Ammon's horn (tissue), 1 donor: Measurements from ENCODE around the gene GYPC.
"Not testable (repeated sequence)": the region's sequence is repeated elsewhere in the genome, so short reads cannot be mapped to it uniquely, and the experiment has no call there.

ENCODE experiments used
- DNase-seq: peaks from one replicate; pipeline ENCODE4 v3.0.0-alpha.2; 2016; ENCODE audit warnings: low spot score

The GYPC gene

DNA sequence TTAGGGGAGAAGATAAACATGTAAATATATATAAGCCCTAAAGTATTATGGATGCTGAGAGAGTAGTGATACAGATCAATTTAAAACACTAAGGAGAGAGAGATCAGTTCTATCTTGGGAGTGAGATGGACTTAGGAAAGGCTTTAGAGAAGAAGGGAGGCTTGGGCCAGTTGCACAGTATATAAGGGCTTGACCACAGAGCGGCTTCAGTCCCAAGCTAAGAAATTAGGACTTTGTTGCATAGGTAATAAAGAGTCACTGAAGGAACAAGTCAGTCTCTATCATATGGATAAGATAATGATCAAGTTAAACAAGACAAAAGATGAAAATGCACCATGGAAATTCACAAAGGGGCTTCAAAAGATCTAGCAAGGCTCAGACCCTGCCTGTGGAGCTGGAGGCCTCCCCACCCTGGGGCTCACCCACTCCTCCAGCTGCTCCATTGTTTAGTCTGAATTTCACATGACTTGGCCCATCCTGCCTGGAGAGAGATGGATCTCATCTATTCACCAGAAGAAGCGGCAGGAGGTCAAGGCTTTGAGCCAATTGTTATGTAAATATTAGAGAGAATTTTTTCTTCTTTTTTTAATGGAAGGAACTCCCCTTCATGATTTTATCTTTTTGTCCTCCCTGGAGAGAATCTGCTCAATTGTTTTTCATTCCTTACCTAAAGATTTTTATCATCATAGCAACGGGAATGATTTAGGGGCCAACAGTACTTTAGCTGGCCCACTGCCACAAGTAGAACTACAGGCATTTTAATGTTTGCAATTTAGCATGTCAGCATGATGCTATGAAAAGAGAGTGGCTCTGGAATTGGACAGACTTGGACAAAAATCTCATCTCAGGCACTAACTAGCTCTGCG is 44.0 kb downstream of the GYPC start:
- DNase-seq = no peak

DNA sequence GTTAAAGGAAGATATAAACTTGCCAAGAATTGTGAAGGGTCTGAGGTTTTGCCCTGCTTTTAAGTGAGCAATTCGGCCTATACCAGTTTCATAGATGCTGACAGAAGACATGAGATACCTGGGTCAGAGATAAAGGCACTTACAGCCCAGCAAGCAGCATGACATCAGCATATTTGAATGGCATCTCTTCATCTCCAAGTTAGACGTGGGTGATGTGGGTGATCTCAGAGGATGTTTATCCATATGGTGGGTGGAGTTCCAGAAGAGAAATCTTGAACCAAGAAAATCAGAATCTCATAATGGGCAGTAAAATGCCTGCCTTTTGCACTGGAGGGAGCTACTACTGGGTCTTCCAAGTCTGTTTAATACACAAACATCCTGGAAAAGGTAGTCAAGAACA is 44.7 kb downstream of the GYPC start:
- DNase-seq = no peak

DNA sequence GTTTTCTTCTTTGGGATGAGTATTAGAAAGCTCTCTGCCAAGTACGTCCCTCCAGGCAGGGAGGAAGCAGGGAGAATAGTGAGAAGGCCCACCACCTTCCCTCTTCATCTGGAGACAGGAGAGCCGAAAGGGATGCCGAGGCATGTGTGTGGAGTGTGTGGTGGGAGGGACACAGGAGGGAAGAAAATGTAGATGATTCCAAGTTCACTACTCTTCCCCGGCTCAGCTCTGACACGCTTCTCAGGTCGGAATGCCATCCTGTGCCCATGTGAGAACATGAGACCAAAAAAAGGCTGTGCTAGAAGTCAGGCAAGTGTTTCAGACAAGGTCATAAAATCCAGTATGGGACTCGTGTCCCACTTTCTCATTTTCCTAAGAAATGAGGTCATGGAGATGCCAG is 47.4 kb downstream of the GYPC start:
- no peak for DNase-seq

- DNase-seq = no peak
These were observed 48.6 kb downstream of the GYPC start for GRCh38 chr2:126704434-126705160.

- DNase-seq = no peak
These were observed 51.2 kb downstream of the GYPC start for GRCh38 chr2:126707191-126707590.

- no peak for DNase-seq
These were observed 52.0 kb downstream of the GYPC start for GRCh38 chr2:126707941-126708340.

GRCh38 chr2:126714191-126714965 is 58.4 kb downstream of the GYPC start:
- peak; percentile 51 for DNase-seq

DNA sequence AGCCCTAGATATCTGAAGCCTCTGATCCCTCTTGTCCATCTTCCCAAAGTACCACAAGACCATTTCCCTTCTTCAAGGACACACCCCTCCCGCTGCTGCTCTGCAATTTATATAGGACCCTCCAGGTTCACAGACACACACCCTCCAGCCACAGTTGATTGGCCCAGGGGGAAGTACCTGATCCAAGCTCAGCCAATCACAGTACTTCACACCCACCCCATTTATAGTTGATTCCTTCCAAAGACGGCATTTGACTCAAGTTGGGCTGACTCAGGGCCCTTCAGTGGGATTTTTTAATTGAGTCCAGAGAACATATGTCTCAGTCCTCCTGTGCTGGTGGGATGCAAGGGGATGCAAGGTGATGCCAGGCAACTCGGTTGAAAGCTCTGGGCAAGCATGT is 59.2 kb downstream of the GYPC start:
- DNase-seq = no peak

GRCh38 chr2:126715576-126716406 is 59.8 kb downstream of the GYPC start:
- DNase-seq = no peak

GRCh38 chr2:126717277-126717676 is 61.3 kb downstream of the GYPC start:
- DNase-seq = not testable (repeated sequence)

DNA sequence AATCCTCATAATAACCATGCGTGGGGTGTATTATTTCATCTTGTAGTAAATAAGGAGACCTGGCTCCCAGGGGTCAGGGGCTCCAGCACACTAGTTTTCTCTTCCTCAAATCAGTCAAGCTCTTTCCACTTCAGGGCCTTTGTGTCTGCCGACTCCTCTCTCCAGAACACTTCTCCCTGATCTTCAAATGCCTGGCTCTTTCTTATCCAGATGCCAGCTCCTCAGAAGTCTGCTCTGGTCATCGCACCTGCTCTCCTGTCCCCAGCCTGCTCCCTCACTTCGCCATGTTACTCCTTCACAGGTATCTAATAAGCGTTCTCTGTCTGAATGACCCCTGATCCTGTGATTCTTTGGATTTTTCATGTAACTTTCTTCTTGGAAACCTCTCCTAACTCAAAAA is 62.0 kb downstream of the GYPC start:
- DNase-seq = no peak

DNA sequence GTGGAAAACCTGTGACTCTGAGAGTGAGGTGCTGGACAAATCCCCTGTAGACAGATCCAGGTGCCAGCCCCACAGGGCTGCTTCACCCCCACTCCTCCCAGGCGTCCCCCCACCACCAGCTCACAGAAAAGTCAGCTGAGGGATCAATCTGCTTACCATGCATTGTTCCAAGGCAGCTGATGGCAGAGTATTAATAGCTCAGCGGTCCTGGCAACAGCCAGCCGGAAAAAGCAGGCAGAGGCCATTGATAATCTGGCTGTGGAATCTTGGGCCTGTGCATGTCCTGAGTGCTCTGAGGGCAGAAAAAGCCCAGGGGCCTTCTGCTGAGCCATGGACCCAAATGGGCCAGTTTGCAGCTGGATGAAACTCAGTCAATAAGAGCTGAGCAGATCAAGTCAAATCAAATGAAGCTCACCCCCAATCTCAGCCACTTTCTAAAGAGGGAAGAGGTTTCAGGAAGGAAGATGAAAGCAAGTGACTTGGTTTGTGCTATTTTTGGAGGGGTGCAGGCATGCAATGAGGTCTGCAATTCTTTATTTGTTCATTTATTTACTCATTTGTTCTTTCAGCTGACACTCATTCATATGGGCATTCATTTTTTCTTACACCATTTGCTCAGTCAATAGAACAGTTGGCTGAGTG is 63.4 kb downstream of the GYPC start:
- peak; percentile 47 for DNase-seq

- no peak for DNase-seq
These were observed 63.9 kb downstream of the GYPC start for GRCh38 chr2:126719833-126720351.

GRCh38 chr2:126720638-126721037 is 64.7 kb downstream of the GYPC start:
- no peak for DNase-seq

GRCh38 chr2:126722081-126722480 is 66.1 kb downstream of the GYPC start:
- no peak for DNase-seq

- DNase-seq = no peak
These were observed 66.6 kb downstream of the GYPC start for GRCh38 chr2:126722546-126722945.

- no peak for DNase-seq
These were observed 67.4 kb downstream of the GYPC start for GRCh38 chr2:126723281-126723815.

- no peak for DNase-seq
These were observed 69.6 kb downstream of the GYPC start for GRCh38 chr2:126725580-126725979.

DNA sequence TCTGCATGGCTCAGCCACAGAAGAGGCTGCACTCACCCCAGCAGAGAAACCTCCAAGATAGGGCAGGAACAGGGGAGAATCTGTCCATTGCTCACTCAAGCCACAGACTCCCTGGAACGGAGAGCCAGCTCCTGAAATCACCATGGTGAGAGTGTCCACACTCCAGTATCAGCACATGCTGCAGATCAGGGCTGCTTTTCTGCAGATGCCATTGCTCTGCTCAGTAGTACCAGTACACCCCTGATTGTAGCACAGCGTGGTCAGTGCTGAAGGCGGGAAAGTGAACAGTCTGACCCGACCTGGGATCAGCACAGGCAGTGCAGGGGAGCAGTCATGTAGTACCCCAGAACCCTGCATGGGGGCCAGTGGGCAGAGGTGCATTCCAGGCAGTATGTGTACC is 73.9 kb downstream of the GYPC start:
- DNase-seq = no peak

GRCh38 chr2:126730655-126731054 is 74.7 kb downstream of the GYPC start:
- DNase-seq = no peak

- DNase-seq = no peak
These were observed 75.4 kb downstream of the GYPC start for GRCh38 chr2:126731353-126731752.
